H1 (cell line): ENCODE data around the gene TP73. TPM values are rescaled to one million over a fixed set of nuclear protein-coding genes. Genes with fewer than 3 reads are reported as not detected.

ENCODE experiments used
- CTCF ChIA-PET: fragments of 300-600 bp; sonication (Branson Sonifier 250); formaldehyde crosslinking; loops from one replicate; lab custom pipeline; 2021; ENCODE audit not compliant: partially characterized antibody; lab: Charles Lee
- POLR2A ChIA-PET: fragments of 300-600 bp; sonication (Branson Sonifier 250); formaldehyde crosslinking; loops from one replicate; lab custom pipeline; 2021; ENCODE audit warnings: inconsistent platforms; ENCODE audit not compliant: partially characterized antibody; lab: Charles Lee
- DNase-seq, 2 experiments: peaks; one replicate each; pipeline versions ENCODE4 v3.0.0 to v3.0.0-alpha.2; 2010 to 2022; ENCODE audit warnings: low spot score in 2 of 2, low read depth in 1 of 2, mixed read lengths in 1 of 2
- FAIRE-seq: peaks from 2 replicates; lab custom pipeline; 2011; peaks lifted over from hg19 to GRCh38; lab: Jason Lieb, UNC
- H2AFZ ChIP-seq: 2 replicates; pipeline ENCODE4 v1.8.1; 2012; ENCODE audit warnings: low read length, inconsistent platforms
- H2AK5ac ChIP-seq: 2 replicates; pipeline ENCODE4 v1.6.1; 2013; ENCODE audit warnings: low read depth, low read length
- H2BK120ac ChIP-seq: replicated peaks from 2 replicates; pipeline ENCODE3; 2013; ENCODE audit warnings: low read depth, low read length, inconsistent platforms
- H2BK12ac ChIP-seq: 2 replicates; pipeline ENCODE4 v1.6.1; 2013; ENCODE audit warnings: low read depth, low read length
- H2BK15ac ChIP-seq: 2 replicates; pipeline ENCODE4 v1.6.1; 2013; ENCODE audit warnings: low read length
- H2BK20ac ChIP-seq: 2 replicates; pipeline ENCODE4 v1.6.1; 2013; ENCODE audit warnings: low read length
- H2BK5ac ChIP-seq: 2 replicates; pipeline ENCODE4 v1.6.1; 2013; ENCODE audit warnings: low read depth, low read length
- H3K14ac ChIP-seq: 2 replicates; pipeline ENCODE4 v1.6.1; 2013; ENCODE audit warnings: inconsistent platforms; ENCODE audit not compliant: insufficient read length
- H3K18ac ChIP-seq: 2 replicates; pipeline ENCODE4 v1.6.1; 2013; ENCODE audit warnings: low read length; ENCODE audit errors: extremely low read depth
- H3K23ac ChIP-seq: 2 replicates; pipeline ENCODE4 v1.6.1; 2013; ENCODE audit warnings: inconsistent platforms; ENCODE audit not compliant: insufficient read length
- H3K23me2 ChIP-seq: 2 replicates; pipeline ENCODE4 v1.6.1; 2013; ENCODE audit warnings: low read depth, low read length
- H3K27ac ChIP-seq: 2 replicates; pipeline ENCODE4 v1.6.1; 2011; ENCODE audit warnings: low read depth, low read length, inconsistent platforms
- H3K27me3 ChIP-seq, 4 experiments: replicated peaks in 1 of 4; 1 replicate in 1 of 4; 2 replicates in 3 of 4; pipeline versions ENCODE4 v1.6.1 to v1.8.1; 2011 to 2013; ENCODE audit warnings: low read length in 3 of 4, mild to moderate bottlenecking in 3 of 4, inconsistent platforms in 2 of 4, mixed read lengths in 2 of 4, moderate library complexity in 1 of 4; ENCODE audit not compliant: control insufficient read depth in 3 of 4, insufficient read depth in 3 of 4; ENCODE audit errors: extremely low read depth in 1 of 4
- H3K36me3 ChIP-seq, 4 experiments: 2 replicates each; pipeline versions ENCODE4 v1.6.1 to v1.8.1; 2011 to 2013; ENCODE audit warnings: mild to moderate bottlenecking in 4 of 4, low read length in 3 of 4, moderate library complexity in 2 of 4, control low read depth in 1 of 4, inconsistent platforms in 1 of 4; ENCODE audit not compliant: insufficient read depth in 4 of 4, control insufficient read depth in 2 of 4
- H3K4ac ChIP-seq: replicated peaks from 2 replicates; pipeline ENCODE3; 2013; ENCODE audit warnings: low read length, low read depth, mixed read lengths, inconsistent platforms; ENCODE audit not compliant: insufficient read length
- H3K4me1 ChIP-seq, 4 experiments: replicated peaks in 1 of 4; 1 replicate in 1 of 4; 2 replicates in 3 of 4; pipeline versions ENCODE4 v1.6.1 to v1.8.1; 2011 to 2013; ENCODE audit warnings: low read length in 3 of 4, inconsistent platforms in 2 of 4, mixed read lengths in 1 of 4; ENCODE audit not compliant: insufficient read depth in 4 of 4, control insufficient read depth in 3 of 4
- H3K4me2 ChIP-seq, 2 experiments: 2 replicates each; pipeline versions ENCODE4 v1.6.1 to v1.8.1; 2011 to 2013; ENCODE audit warnings: low read depth in 2 of 2, low read length in 2 of 2, control low read depth in 1 of 2, inconsistent platforms in 1 of 2, mild to moderate bottlenecking in 1 of 2; ENCODE audit not compliant: insufficient read depth in 1 of 2
- H3K4me3 ChIP-seq, 4 experiments: fragments of 200-600, 300-600 bp in 1 of 4; sonication (generic), shearing (Covaris generic), sonication (Bioruptor Twin) in 1 of 4; 2 replicates each; pipeline versions ENCODE4 v1.5.1 to v1.8.1; 2011 to 2016; ENCODE audit warnings: low read length in 4 of 4, low read depth in 3 of 4, control low read depth in 2 of 4, inconsistent platforms in 2 of 4, mild to moderate bottlenecking in 2 of 4, mixed read lengths in 1 of 4, moderate library complexity in 1 of 4; ENCODE audit not compliant: insufficient read depth in 2 of 4; ENCODE audit errors: extremely low read depth in 1 of 4
- H3K56ac ChIP-seq: replicated peaks from 2 replicates; pipeline ENCODE3; 2013; ENCODE audit warnings: low read depth, mild to moderate bottlenecking, mixed read lengths, low read length, inconsistent platforms; ENCODE audit not compliant: insufficient read length
- H3K79me1 ChIP-seq: 2 replicates; pipeline ENCODE4 v1.6.1; 2013; ENCODE audit warnings: low read depth, low read length, control low read depth
- H3K79me2 ChIP-seq, 2 experiments: 2 replicates each; pipeline versions ENCODE4 v1.6.1 to v1.8.1; 2012 to 2013; ENCODE audit warnings: low read length in 2 of 2, mild to moderate bottlenecking in 2 of 2, inconsistent platforms in 1 of 2; ENCODE audit not compliant: insufficient read depth in 2 of 2, control insufficient read depth in 1 of 2
- H3K9ac ChIP-seq, 4 experiments: replicated peaks in 1 of 4; 1 replicate in 1 of 4; 2 replicates in 3 of 4; pipeline versions ENCODE4 v1.6.1 to v1.8.1; 2011 to 2013; ENCODE audit warnings: low read depth in 3 of 4, low read length in 3 of 4, control low read depth in 2 of 4, mild to moderate bottlenecking in 2 of 4, moderate library complexity in 2 of 4, inconsistent platforms in 1 of 4; ENCODE audit errors: extremely low read depth in 1 of 4
- H3K9me3 ChIP-seq, 2 experiments: 2 replicates each; pipeline versions ENCODE4 v1.6.1 to v1.8.1; 2012 to 2013; ENCODE audit warnings: mild to moderate bottlenecking in 2 of 2, moderate library complexity in 2 of 2, control low read depth in 1 of 2, inconsistent platforms in 1 of 2, low read depth in 1 of 2, low read length in 1 of 2, mixed read lengths in 1 of 2; ENCODE audit not compliant: insufficient read depth in 2 of 2
- H4K20me1 ChIP-seq, 2 experiments: replicated peaks in 1 of 2; 2 replicates each; pipeline versions ENCODE3 to v1.8.1; 2011 to 2013; ENCODE audit warnings: inconsistent platforms in 2 of 2, low read length in 2 of 2, mild to moderate bottlenecking in 1 of 2; ENCODE audit not compliant: insufficient read depth in 2 of 2, control insufficient read depth in 1 of 2
- H4K5ac ChIP-seq: 2 replicates; pipeline ENCODE4 v1.6.1; 2013; ENCODE audit warnings: low read length, low read depth, mixed read lengths, inconsistent platforms; ENCODE audit not compliant: insufficient read length
- H4K8ac ChIP-seq: 2 replicates; pipeline ENCODE4 v1.8.0; 2013; ENCODE audit warnings: mild to moderate bottlenecking, moderate library complexity, low read length, inconsistent platforms; ENCODE audit not compliant: insufficient read depth; ENCODE audit errors: extremely low read depth
- H4K91ac ChIP-seq: replicated peaks from 2 replicates; pipeline ENCODE3; 2013; ENCODE audit warnings: low read length, mixed read lengths, inconsistent platforms; ENCODE audit not compliant: insufficient read length
- BACH1 ChIP-seq: IDR thresholded peaks from 2 replicates; pipeline ENCODE4 v1.6.1; 2012; ENCODE audit warnings: low read length, improper control_type of control experiment
- GABPA ChIP-seq: IDR thresholded peaks from 2 replicates; pipeline ENCODE4 v1.6.1; 2011; ENCODE audit warnings: mild to moderate bottlenecking, low read length, moderate library complexity, borderline replicate concordance; ENCODE audit not compliant: insufficient read depth
- KDM4A ChIP-seq: IDR thresholded peaks from one replicate; pipeline ENCODE4 v1.7.1; 2012; ENCODE audit warnings: low read depth, mild to moderate bottlenecking, moderate library complexity, low read length, inconsistent platforms; ENCODE audit not compliant: severe bottlenecking
- MAX ChIP-seq: IDR thresholded peaks from 2 replicates; pipeline ENCODE4 v1.6.1; 2012; ENCODE audit warnings: inconsistent platforms
- NANOG ChIP-seq: IDR thresholded peaks from 2 replicates; pipeline ENCODE4 v1.6.1; 2011; ENCODE audit warnings: low read length, low read depth, mild to moderate bottlenecking, inconsistent platforms; ENCODE audit not compliant: insufficient read depth, poor library complexity, severe bottlenecking
- POLR2AphosphoS5 ChIP-seq: IDR thresholded peaks from 2 replicates; pipeline ENCODE4 v1.6.1; 2011; ENCODE audit warnings: low read depth, low read length
- SIN3A ChIP-seq, 2 experiments: IDR thresholded peaks in 1 of 2; conservative IDR thresholded peaks in 1 of 2; 2 replicates each; pipeline ENCODE4 v1.6.1; 2011 to 2012; ENCODE audit warnings: low read length in 2 of 2, improper control_type of control experiment in 1 of 2, low read depth in 1 of 2, mild to moderate bottlenecking in 1 of 2
- SIRT6 ChIP-seq: IDR thresholded peaks from one replicate; pipeline ENCODE4 v1.7.1; 2012; ENCODE audit warnings: low read length, inconsistent platforms
- TBP ChIP-seq: IDR thresholded peaks from 2 replicates; pipeline ENCODE4 v1.6.1; 2011; ENCODE audit warnings: low read depth, low read length, improper control_type of control experiment
- WGBS, 2 experiments: shearing (Covaris generic) in 1 of 2; methylation state at CpG; one replicate each; pipeline versions ENCODE4 v1.1.6 to v1.1.7; 2013 to 2015; ENCODE audit warnings: low lambda C conversion rate in 2 of 2, mixed read lengths in 2 of 2, inconsistent platforms in 1 of 2, low coverage in 1 of 2, missing lambda C conversion rate in 1 of 2; ENCODE audit not compliant: insufficient replicate concordance in 2 of 2, insufficient coverage in 1 of 2, insufficient read length in 1 of 2; ENCODE audit errors: extremely low coverage in 1 of 2, missing lambda C conversion rate in 1 of 2; 5-methylcytosine and 5-hydroxymethylcytosine counted together
- polyA plus RNA-seq, 7 experiments: library from polyadenylated mRNA; depleted of rRNA in 3 of 7; stranded (reverse) in 5 of 7; unstranded in 2 of 7; fragments of >200 nt in 5 of 7; fragments of 200-250 nt in 2 of 7; gene quantifications; 1 replicate in 5 of 7; 2 replicates in 1 of 7; 4 replicates in 1 of 7; pipeline versions ENCODE4 v1.2.1 to v1.2.3, GENCODE V29; 2011 to 2013; ENCODE audit warnings: missing spikeins in 2 of 7, mixed read lengths in 2 of 7
- total RNA-seq: library from RNA; stranded (reverse); fragmentation: NEBNext Ultra II Directional; extraction: Animal tissue kit (Norgen Biotek cat#: 25700); gene quantifications from 2 replicates; pipeline ENCODE4 v1.2.1, GENCODE V29; 2021

The TP73 gene
- total and polyA plus RNA-seq, 2 of the 8 experiments (the other 6 are each of a cell fraction or from before 2014, with no cell fraction given), result 2.6 to 3.1 TPM

GRCh38 chr1:3625151-3625907 lies 27.0 kb upstream of the TP73 start:
- DNase-seq, result no peak
- no peak overlapping the region for H2AFZ ChIP-seq
- FAIRE-seq, result no peak
- no peak overlapping the region for H3K56ac ChIP-seq
- WGBS, 2 experiments, result 11% methylated on average over 22 of the region's 71 CpGs; no CpG with 5 or more reads in 1 of the 2 experiments
- no peaks in the 10 kb centered on the region; a peak in 1 of 4 replicates for H3K79me2 ChIP-seq
- no peak overlapping the region for H2BK15ac ChIP-seq
- H2BK5ac ChIP-seq, result no peak overlapping the region
- H2BK12ac ChIP-seq, result no peak overlapping the region
- peak overlapping the region; percentile 14; the same call in 1 of the 2 replicates for H4K8ac ChIP-seq
- no peak overlapping the region for H3K18ac ChIP-seq
- no peaks in the 10 kb centered on the region for H3K79me1 ChIP-seq
- H3K4me1 ChIP-seq, result peaks cover 0 to 12% (median 2%) of the 10 kb centered on the region in 4 experiments; a peak in 6 of 7 replicates
- H3K4ac ChIP-seq, result no peak overlapping the region
- H2BK20ac ChIP-seq, result no peak overlapping the region
- H3K27me3 ChIP-seq, result no peaks in the 10 kb centered on the region
- no peaks in the 10 kb centered on the region for H3K9me3 ChIP-seq
- ChIA-PET CTCF (interaction anchor here (0.6 to 1.1 kb wide), 2 partner anchors 16 to 172 kb away, joined by 3 to 4 read pairs; no protein-coding TSS in a partner anchor), POLR2A (interaction anchor here (1.4 kb wide), 1 partner anchor 10 kb away, joined by 3 read pairs; no protein-coding TSS in a partner anchor)
- H4K5ac ChIP-seq, result no peak overlapping the region
- H3K27ac ChIP-seq, result no peak overlapping the region
- no peak overlapping the region for H3K23ac ChIP-seq
- peaks cover 11% of the 10 kb centered on the region for H3K23me2 ChIP-seq
- peak overlapping the region; percentile 16 to 62 (median 56); a peak in 6 of 7 replicates for H3K9ac ChIP-seq
- no peak overlapping the region for H2BK120ac ChIP-seq
- H3K4me2 ChIP-seq, result peak overlapping the region; percentile 87 to 94
- H3K4me3 ChIP-seq, result peak overlapping the region; percentile 63 to 90 (median 80)
- H3K36me3 ChIP-seq, result peaks cover 0 to 26% (median 8%) of the 10 kb centered on the region in 4 experiments; a peak in 6 of 8 replicates
- peaks cover 3 to 7% of the 10 kb centered on the region in 2 experiments for H4K20me1 ChIP-seq
- H4K91ac ChIP-seq, result no peak overlapping the region
- H3K14ac ChIP-seq, result no peak overlapping the region
- no peak overlapping the region for H2AK5ac ChIP-seq
- TF ChIP-seq GABPA (no peak), SIRT6 (no peak), TBP (no peak), SIN3A (conservative IDR thresholded peaks at IDR 0.05 in 1 of 2, IDR thresholded peaks at IDR 0.05 in 1 of 2; ENCODE audit: low read depth in 1 of 2, low read length in 2 of 2) (0 out of 4 replicates have a peak, but pooled peaks of 1 of the 2 experiments have one; percentile 22), MAX (no peak), BACH1 (no peak), POLR2AphosphoS5 (no peak), KDM4A (peak; percentile 21), NANOG (no peak)
